Esophagus squamous epithelium (tissue), 5 donors: ENCODE measurements around the gene NFIB. TPM values are rescaled to one million over a fixed set of nuclear protein-coding genes. Genes with fewer than 3 reads are reported as not detected.

ENCODE experiments used
- DNase-seq: peaks from one replicate; lab custom pipeline; 2025; lab: John Stamatoyannopoulos, UW
- H3K27ac ChIP-seq, 4 donors: fragments of 200-600 bp; sonication (generic); one replicate each; pipeline ENCODE4 v1.5.1; 2016 to 2019; ENCODE audit warnings: mild to moderate bottlenecking in 1 of 4
- H3K27me3 ChIP-seq, 4 donors: fragments of 200-600 bp; sonication (generic); 1 replicate in 3 of 4; 2 replicates in 1 of 4; pipeline versions ENCODE4 v1.5.1 to v1.6.0; 2017 to 2021; ENCODE audit warnings: antibody characterized with exemption in 1 of 4
- H3K36me3 ChIP-seq, 3 donors: fragments of 200-600 bp; sonication (generic); one replicate each; pipeline ENCODE4 v1.5.1; 2016 to 2019
- H3K4me1 ChIP-seq, 3 donors: fragments of 200-600 bp; sonication (generic); one replicate each; pipeline ENCODE4 v1.5.1; 2017 to 2019
- H3K4me3 ChIP-seq, 4 donors: fragments of 200-600 bp; sonication (generic); 1 replicate in 3 of 4; 2 replicates in 1 of 4; pipeline ENCODE4 v1.5.1; 2016 to 2019; ENCODE audit warnings: mild to moderate bottlenecking in 2 of 4, moderate library complexity in 1 of 4
- H3K9me3 ChIP-seq, 3 donors: fragments of 200-600 bp; sonication (generic); one replicate each; pipeline ENCODE4 v1.5.1; 2016 to 2019
- CTCF ChIP-seq, 6 experiments: fragments of 450-650 bp in 4 of 6; fragments of 200-600 bp in 2 of 6; sonication (generic) in 2 of 6; IDR thresholded peaks; one replicate each; pipeline ENCODE4 v1.5.1; 2016 to 2019; ENCODE audit warnings: antibody characterized with exemption in 6 of 6, mild to moderate bottlenecking in 4 of 6, moderate library complexity in 4 of 6
- POLR2A ChIP-seq, 4 donors: fragments of 450-650 bp; IDR thresholded peaks; one replicate each; pipeline ENCODE4 v1.6.1; 2017; ENCODE audit warnings: antibody characterized with exemption in 4 of 4, mild to moderate bottlenecking in 4 of 4, moderate library complexity in 3 of 4
- WGBS, 2 donors: methylation state at CpG; one replicate each; pipeline ENCODE4 v1.1.5; 2018; 5-methylcytosine and 5-hydroxymethylcytosine counted together
- intact Hi-C: fragments of 100-400 bp; cut with DNase I; formaldehyde crosslinking; loops from one replicate; pipeline ENCODE4 v1.15.0; 2022
- total RNA-seq, 4 donors: library from RNA; depleted of rRNA; stranded (reverse); fragments of >200 nt; gene quantifications; one replicate each; pipeline ENCODE4 v1.1.0, GENCODE V29; 2016
- donor health status: DM: yes; HTN: yes; CAD: no.

NFIB gene
- total RNA-seq, 4 donors from 2014 or later, result 16.8 to 38.1 (median 23.0) TPM

DNA sequence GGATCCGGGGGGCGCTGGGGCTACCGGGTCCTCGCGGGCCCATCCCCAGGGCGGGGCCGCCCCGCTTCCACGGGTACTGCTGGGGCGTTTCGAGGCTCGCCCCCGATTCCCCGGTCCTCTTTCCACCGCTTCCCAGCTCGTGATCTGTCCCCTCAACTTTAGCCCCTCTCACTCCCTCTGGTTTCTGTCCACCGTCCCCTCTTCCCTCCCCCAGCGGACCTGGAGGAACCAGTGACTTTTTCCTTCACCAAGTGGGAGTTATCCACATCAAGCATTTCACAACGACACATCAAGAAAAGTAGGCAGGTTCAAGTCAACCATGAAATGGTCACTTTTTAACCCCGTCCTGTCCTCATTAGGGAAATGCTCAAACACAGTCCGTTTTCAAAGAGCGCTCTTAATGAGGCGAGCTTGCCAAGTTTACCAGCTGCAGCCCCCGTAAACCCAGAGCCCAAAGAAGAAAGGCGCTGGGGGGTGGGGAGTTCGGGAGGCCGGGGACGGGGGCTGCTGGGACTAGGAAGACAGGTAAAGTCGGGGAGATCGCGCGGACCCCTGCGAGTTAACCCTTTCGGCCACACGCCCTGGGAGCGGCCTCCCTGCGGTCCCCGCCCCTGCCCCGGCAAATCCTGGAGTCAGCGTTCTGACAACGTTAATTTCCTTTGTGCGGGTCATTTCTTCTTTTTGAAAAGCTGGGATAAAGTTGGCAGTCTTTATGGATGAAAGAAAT is 2.1 kb upstream of the NFIB start:
- Histone ChIP-seq H3K9me3 (no peaks in the 10 kb centered on the region), H3K27ac (peak overlapping the region; percentile 94 to 100 (median 98)), H3K4me3 (peak overlapping the region; percentile 74 to 90 (median 84)), H3K4me1 (peaks cover 6 to 63% (median 10%) of the 10 kb centered on the region in 3 donors), H3K36me3 (no peaks in the 10 kb centered on the region), H3K27me3 (peaks cover 0 to 23% (median 0%) of the 10 kb centered on the region in 4 donors)
- intact Hi-C loops, result no loop called here
- WGBS, 2 donors, result 3 to 8% methylated on average over 20 to 29 of the region's 42 CpGs
- DNase-seq, result no peak
- TF ChIP-seq CTCF (IDR thresholded peaks at IDR 0.05) (no peak), POLR2A (IDR thresholded peaks at IDR 0.05) (no peak)

DNA sequence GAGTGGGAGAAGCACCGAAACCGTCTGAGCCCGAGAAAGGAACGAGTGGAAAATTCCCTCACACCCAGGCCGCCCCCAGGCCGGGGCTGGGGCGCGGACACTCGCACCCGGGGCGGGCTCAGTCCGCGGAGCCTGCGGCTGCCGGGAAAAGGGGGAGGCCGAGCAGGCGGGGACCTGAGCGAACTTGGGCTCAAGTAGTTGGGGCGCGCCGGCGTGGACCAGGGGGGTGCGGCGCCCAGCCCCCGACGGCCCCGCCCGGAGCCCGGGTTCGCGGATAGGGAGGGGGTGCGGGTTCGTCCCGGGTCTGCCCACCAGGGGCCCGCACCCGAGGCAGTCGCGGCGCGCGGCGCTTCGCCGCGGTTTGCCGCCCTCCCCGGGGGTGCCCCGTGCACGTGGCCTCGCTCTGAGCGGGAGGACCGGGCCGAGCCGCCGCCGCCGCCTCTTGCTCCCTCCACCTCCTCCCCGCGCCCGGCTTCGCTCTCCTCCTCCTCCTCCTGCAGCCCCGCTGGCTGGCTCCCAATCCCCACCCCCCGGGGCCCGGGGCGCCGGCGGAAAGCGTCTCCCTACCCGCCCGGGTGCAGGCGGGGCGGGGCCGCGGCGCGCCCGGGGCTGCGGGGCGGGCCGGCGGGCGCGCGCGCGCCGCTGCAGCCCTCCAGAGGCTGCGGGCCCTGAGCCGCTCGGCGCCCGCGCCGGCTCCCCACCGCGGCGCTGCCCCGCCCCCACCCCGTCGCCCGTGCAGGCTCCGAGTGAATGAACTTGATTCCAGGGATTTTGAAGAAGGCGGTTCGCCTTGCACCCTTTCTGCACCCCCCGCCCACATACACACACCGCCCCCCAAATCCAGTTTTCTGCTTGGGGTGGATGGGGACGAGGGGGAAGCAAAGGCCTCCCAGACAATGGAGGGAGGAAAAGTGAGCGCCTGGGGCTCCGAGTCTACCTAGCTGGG is 1.3 kb upstream of the NFIB start:
- Histone ChIP-seq H3K27me3 (peaks cover 0 to 23% (median 0%) of the 10 kb centered on the region in 4 donors), H3K27ac (peak overlapping the region; percentile 96 to 100 (median 99)), H3K9me3 (no peaks in the 10 kb centered on the region), H3K4me1 (peaks cover 6 to 63% (median 10%) of the 10 kb centered on the region in 3 donors), H3K4me3 (peak overlapping the region; percentile 74 to 90 (median 84)), H3K36me3 (no peaks in the 10 kb centered on the region)
- WGBS, 2 donors, result 0% methylated on average over 18 of the region's 109 CpGs; no CpG with 5 or more reads in 1 of the 2 donors
- TF ChIP-seq POLR2A (IDR thresholded peaks at IDR 0.05) (peak in 2 of 4 donors; percentile 71 to 77), CTCF (IDR thresholded peaks at IDR 0.05) (peak in 1 of 6 experiments; percentile 22)
- DNase-seq, result no peak
- intact Hi-C loops, result no loop called here

DNA sequence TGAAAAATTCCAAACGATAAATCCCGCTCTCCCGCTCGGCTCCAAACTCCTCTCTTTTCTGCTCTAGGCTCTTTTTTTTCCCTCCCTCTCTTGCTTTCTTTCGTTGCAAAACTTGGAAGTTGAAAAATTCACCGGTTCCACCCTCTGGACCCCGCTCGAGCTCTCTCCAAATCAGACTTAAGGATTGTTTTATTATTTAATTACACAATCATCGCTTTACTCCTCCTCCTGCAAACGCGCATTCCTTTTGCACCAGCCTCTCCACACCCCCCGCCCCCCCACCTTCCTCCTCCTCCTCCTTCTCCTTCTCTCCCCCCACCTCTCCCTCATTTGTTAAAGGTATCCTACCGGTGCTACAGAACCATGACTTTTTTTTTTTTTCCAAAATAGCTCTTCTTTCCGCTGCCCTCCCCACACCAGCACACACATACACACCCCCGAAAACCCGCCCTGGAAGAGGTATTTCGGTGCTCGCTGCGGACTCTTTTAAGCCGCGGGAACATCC is 535 bp upstream of the NFIB start:
- Histone ChIP-seq H3K27ac (peak overlapping the region; percentile 96 to 100 (median 99)), H3K36me3 (no peaks in the 10 kb centered on the region), H3K4me1 (peaks cover 6 to 63% (median 12%) of the 10 kb centered on the region in 3 donors), H3K4me3 (peak overlapping the region; percentile 74 to 90 (median 84)), H3K9me3 (no peaks in the 10 kb centered on the region), H3K27me3 (peaks cover 0 to 23% (median 0%) of the 10 kb centered on the region in 4 donors)
- intact Hi-C loops, result no loop called here
- 0 to 1% methylated on average over 13 to 16 of the region's 21 CpGs for WGBS, 2 donors
- TF ChIP-seq POLR2A (IDR thresholded peaks at IDR 0.05) (peak in 3 of 4 donors; percentile 39 to 72 (median 62)), CTCF (IDR thresholded peaks at IDR 0.05) (no peak)
- no peak for DNase-seq

DNA sequence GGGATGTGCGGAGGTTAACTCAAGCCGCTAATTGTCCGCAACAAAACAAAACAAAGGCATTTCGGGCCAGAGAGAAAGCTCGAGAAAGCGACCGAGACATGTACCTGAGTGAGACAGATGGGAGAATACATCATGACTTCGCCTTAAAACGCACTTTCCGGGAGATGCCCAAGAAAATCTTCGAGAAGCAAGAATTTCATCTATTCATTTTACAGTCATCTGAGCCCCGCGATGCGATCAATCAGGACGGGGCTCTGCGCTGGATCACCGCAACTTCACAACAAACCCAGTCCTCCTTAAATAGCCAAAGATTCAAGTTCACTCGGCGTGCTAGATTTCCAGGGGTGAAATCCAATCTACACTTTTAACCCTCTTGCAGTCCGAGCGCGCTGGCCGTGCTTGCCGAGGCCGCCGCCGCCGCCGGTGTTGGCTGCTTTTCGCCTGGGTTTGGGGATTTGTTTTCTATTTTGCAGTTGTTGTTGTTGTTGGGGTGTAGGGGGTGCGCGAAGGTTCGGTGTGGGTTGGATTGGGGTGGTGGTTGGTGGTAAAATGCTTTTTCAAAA is 482 bp downstream of the NFIB start:
- peaks cover 7 to 63% (median 12%) of the 10 kb centered on the region in 3 donors for H3K4me1 ChIP-seq

More for the DNA sequence above, 482 bp downstream of the NFIB start:
- Histone ChIP-seq H3K36me3 (no peaks in the 10 kb centered on the region), H3K4me3 (peak overlapping the region; percentile 74 to 90 (median 84)), H3K27me3 (peaks cover 0 to 23% (median 0%) of the 10 kb centered on the region in 4 donors), H3K9me3 (no peaks in the 10 kb centered on the region), H3K27ac (peak overlapping the region; percentile 96 to 100 (median 99))
- no peak for DNase-seq
- intact Hi-C loops, result no loop called here
- TF ChIP-seq POLR2A (IDR thresholded peaks at IDR 0.05), result no peak
- TF ChIP-seq CTCF (IDR thresholded peaks at IDR 0.05), result no peak
- 1 to 7% methylated on average over 27 to 30 of the region's 33 CpGs for WGBS, 2 donors
